ENCODE measurements around the gene PROZ.

The PROZ gene

DNA sequence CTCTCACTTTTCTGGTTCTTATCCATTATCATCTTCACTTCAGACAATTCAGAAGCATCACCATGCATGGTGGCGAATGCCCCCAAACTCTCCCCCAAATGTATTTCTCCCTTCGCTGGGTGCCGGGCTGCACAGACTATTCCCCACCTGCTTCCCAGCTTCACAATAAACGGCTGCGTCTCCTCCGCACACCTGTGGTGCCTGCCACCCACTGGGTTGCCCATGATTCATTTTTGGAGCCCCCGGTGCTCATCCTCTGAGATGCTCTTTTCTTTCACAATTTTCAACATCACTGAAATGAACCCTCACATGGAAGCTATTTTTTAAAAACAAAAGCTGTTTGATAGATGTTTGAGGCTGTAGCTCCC lies 38.6 kb upstream of the PROZ start:
- DNase-seq (ENCODE audit: low read depth, low spot score) = no peak

DNA sequence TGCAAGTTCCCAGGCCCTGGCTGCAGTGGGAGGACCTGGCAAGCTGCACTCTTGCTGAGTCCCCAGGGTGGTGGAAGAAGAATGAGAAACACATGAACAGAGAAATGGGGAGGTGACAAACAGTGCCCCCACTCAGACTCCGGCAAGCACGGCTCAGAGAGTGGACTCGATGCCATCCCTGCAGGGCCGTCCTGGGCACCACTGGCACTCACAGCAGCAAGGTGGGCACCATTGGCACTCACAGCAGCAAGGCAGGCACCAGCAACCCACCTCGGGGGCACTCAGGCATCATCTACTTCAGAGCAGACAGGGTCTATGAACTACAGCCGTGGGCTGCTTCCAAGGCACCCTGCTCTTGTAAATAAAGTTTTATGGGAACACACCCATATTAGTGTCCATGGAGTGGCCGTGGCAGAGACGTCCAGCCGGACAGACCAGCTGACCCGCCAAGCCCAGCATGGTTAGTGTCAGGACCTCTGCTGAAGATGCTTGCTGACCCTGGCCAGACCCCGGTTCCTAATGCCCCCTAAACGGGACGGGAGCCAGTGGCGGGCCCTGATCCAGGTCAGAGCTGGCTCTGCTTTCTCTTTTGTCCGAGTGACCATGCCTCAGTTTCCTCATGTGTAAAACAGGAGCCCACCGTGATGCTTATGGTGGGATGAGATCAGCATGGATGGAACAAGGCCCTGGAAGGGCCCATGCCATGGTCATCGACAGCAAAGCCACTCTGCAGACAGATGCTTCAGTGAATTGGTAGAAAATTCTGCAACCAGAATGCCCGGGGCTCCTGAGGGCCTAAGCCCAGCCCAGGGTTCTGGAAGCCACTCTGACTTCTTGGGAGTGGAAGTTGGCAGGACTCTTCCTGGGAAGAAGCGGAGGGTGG lies 37.9 kb upstream of the PROZ start:
- DNase-seq (ENCODE audit: low read depth, low spot score) = no peak

DNA sequence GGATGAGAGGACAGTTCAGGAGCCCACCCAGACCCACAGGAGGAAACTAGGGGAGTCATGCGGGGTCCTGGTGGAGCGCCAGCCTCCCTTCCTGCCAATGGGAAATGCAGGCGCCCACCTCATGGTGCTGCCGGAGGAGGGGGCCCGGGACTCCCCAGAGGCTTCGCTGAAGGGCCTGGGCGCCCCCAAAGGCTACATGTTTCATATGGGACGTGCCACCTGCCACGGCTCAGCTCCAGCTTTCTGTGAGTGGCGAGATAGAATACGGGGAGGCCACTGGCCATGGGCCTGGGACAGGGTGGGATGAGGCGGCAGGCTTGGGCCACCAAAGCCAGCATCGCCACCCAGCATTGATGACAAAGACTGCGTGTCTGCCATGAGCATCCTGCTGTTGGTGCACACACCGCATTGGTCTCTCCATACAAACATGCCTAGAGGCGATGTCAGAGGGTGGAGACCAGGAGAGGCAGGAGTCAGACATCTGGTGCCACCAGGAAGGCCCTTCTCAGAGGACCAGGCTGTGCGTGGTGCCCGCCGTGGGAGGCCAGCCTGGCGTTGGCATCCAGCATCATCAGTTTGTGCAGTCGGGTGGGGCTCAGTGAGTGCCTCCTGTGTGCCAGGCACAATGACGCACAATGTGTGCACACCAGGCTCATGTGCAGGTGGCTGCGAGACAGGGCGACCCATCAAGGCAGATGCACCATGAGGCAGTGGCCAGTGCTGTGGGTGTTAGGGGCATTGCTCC lies 37.1 kb upstream of the PROZ start:
- DNase-seq (ENCODE audit: low read depth, low spot score) = no peak

DNA sequence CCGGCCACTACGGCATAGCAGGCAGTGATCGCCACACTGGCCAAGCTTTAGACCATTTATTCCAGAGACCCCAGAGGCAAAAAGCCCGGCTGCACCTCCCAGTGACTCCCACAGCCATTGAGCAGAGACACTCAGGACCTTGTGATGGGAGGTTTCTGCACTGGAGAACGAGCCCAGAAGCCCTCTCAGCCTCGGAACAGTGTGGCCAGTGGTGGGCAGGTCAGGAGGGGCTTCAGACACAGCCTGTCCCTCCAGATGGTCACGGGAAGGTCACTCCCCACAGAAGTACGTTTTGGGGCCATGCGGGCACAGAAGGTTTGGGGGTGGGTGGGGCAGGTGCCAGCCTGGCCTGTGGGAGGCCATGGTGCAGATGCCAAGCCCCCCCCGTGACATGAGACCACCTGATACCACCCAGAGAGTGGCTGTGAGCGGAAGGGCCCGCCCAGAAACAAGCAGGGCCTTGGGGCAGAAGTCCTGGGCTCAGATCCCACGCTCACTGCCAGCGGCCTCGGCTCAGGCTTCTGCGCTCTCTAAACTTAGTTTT lies 36.4 kb upstream of the PROZ start:
- DNase-seq (ENCODE audit: low read depth, low spot score) = no peak

DNA sequence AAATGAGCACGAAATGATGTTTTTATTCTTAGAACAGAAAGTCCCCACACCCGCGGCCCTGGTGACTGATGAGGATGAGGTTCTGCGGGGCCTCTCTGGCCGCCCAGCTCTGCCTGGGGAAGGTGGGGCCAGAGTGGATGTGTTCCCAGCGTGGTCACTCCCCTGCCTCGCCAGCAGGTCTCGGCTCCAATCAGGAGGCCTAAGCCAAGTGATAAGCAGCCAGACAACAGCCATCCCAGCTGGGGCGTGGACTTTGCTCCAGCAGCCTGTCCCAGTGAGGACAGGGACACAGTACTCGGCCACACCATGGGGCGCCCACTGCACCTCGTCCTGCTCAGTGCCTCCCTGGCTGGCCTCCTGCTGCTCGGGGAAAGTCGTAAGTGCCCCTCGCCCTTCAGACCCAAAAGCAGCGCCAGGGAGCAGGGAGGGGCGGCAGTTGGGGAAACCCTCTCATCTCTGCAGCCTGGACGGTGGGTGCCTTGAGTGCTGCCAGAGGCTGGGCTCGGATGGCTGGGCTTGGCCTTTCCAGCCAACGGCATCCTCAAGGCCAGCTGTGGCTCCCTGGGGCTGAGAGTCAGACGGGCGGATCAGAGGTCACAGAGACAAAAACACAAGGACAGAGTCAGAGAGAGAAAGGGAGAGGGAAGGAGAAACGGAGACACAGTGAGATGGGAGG lies 35.8 kb upstream of the PROZ start, which contains the start of gene F10:
Gene F10, plus strand, starts transcription at position 250 of the 676 bp plus-strand sequence. Its CDS starts 57 bp downstream, at position 307.
- DNase-seq (ENCODE audit: low read depth, low spot score) = peak; percentile 29

DNA sequence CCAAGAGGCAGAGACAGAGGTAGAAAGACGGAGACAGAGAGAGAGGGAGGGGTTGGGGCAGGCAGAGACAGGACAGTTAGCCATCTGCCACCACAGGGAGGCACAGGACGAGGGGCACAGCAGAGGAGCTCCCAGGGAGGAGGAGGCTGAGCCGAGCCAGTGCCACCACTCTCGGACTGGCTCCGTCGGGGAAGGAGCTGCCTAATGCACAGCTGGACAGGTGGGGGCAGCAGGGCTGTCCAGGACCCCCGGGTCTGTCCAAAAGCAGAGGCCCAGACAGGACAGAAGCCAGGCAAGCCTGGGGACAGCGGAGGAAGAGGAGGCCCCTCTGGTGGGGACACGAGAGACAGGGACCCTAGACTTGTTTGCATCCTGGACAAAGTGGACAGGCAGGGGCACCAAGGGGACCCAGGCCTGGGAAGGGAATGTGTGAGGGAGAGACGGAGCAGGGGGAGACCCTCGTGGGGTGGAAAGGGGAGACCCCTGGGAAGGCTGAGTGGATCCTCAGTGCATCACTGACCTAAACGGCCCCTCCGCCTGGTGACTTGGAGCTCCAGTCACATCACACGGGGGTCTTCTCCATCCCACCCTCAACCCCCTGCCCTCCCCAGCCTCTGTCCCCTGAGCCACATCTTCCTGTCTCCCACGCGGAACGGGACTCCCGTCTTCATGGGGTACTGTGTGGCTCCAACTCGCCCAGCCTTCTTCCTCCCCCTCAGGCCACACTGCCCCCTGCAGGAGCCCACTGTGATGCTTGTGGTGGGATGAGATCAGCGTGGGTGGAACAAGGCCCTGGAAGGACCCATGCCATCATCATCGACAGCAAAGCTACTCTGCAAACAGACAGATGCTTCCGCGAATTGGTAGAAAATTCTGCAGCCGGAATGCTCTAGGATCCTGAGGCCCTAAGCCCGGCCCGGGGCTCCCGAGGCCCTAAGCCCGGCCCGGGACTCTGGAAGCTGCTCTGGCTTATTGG lies 34.9 kb upstream of the PROZ start:
- no peak for DNase-seq (ENCODE audit: low read depth, low spot score)

DNA sequence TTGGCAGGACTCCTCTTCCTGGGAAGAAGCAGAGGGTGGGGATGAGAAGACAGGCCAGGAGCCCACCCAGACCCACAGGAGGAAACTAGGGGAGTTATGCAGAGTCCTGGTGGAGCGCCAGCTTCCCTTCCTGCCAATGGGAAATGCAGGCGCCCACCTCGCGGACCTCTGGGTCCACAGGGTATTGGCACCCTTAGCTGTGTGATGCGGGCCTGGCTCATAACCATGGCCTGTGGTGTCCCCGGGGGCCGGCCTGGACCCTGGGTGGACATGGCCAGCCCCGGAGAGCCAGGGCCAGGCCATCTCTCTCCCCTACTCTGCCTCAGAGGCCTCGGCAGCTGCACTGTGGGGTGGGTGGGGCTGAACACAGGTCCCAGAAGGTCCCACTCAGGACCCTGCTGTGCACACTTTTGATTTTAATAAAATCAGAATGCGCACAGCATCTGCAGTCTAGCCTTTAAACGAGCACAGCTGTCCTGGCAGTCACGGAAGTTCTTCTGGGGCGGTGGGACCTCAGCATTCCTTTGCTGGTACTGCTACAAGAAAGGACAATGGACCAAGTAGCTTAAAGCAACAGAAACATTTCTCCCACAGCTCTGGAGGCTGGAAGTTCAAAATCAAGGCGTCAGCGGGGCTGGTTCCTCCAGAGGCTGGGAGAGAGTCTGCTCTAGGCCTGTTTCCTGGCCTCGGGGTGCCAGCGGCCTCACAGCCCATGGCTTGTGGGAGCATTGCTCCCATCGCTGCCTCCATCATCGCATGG lies 34.1 kb upstream of the PROZ start:
- no peak for DNase-seq (ENCODE audit: low read depth, low spot score)

DNA sequence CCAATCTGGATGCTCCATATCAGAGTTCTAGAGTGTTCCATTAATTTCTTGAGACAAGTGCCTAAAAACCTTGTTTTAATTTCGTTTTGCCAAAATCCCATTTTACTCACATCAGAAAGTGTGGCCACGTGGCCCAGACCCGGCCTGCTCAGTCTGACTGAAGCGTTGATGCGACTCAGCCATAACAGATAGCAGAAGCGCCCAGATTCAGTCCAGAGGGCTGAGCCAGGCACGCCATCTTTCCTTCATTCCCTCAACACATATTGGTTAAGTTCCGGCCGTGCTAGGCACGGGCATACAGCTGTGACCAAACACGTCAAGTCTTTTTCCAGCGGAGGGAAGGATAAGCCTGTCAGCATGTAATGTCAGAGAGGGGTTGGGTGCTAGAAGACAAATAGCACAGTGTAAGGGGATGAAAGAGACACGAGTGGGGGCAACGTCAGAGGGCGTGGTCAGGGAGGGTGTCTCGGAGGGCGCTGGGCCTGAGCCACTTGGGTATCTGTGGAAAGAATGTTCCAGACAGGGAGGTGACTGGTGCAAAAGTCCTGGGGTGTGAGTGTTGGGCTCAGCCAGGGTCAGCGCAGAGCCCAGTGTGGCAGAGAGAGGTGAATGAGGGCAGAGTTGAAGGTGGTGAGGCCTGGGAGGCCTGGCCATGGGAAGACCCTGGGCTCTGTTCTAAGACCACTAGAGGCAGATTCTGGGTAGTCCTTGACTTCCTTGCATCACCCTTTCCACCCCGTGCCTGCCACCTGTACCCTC lies 32.8 kb upstream of the PROZ start:
- DNase-seq (ENCODE audit: low read depth, low spot score) = no peak

DNA sequence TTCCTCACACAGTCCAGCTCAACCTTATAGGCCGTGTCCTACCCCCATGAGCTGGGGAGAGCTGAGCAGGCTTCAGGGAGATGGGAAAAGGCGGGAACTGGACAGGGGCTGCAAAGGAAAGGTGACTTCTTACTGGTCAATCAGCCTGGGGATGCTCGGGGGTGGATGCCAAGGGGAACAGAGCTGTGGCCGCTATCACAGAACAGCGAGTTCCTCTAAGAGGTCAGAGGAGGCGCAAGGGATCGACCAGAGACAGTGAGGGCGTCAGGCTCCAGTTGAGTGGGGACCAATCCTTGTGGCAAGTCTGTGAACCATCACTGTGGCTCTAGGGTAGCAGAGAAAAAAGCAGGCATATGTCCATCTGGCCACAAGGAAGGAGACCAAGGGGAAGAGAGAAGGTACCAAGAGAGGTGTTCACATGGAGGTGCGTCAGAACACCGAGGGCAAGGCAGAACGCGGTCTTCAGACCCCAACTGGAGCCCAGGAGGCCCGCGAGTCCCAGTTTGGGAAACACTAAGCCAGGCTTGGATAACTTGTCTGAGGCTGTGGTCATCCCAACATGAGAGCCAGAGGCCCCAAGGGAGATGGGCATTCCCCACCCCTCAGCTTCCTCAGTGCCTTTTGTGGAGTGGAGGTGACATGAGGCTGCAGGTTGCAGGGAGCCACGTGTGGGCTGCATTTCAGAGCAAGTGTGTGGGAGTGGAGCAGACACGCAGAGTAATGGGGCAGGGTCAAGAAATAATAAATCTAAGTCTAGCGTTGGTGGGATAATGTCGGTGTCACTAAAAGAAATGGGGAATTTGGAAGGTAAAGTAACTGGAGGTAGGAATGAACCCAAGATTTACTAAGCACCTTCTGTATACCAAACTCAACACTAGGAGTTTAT lies 31.9 kb upstream of the PROZ start:
- no peak for DNase-seq (ENCODE audit: low read depth, low spot score)

DNA sequence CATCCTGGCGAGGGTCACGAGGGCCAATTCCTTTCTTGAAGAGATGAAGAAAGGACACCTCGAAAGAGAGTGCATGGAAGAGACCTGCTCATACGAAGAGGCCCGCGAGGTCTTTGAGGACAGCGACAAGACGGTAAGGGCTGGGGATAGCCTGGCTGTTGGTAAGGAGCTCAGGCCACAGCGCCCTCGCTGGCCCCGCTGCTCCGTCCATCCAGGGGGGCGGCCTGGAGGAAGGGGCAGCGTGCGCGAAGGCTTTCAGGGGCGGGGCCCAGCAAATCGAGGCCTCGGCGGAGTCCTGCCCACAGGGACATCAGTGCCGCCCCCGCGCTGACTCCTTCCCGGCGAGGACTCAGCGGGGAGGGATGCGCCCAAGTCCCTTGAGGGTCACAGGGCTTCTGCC lies 29.0 kb upstream of the PROZ start:
- no peak for DNase-seq (ENCODE audit: low read depth, low spot score)

DNA sequence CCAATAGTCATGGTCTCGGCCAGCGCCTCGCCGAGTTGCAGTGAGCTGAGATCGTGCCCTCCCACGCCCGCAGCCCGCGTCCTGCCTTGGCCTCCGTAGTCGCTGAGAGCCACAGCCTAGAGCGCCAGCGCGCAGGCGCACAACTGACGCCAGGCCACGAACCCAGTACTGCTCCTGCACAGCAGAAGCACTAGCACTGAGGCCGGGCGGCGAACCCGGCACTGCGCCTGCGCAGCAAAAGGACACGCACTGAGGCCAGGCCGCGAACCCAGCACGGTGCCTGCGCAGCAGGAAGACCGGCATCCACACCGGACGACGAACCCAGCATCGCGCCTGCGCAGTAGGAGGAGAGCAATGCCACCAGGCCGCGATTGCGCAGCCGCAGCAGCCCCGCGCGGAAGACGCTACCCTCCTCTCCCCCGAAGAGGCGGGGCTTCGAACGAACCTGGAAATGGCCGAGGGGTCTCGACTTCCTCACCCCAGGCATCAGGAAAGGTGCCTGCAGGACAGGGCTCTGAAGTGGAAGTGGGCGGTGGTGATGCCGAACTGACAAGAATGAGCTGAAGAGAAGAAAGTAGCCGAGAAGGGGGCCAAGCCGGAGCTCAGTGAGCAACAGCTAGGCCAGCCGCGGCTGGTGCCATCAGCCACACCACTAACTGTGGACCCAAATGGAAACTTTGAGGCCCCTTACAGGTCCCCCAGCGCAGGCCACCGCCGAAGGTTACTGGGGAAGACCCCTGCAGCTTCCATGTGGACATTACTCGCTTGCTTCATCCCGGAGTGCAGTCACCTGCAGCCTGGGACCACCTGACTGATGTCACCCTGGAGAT lies 28.3 kb upstream of the PROZ start:
- no peak for DNase-seq (ENCODE audit: low read depth, low spot score)

DNA sequence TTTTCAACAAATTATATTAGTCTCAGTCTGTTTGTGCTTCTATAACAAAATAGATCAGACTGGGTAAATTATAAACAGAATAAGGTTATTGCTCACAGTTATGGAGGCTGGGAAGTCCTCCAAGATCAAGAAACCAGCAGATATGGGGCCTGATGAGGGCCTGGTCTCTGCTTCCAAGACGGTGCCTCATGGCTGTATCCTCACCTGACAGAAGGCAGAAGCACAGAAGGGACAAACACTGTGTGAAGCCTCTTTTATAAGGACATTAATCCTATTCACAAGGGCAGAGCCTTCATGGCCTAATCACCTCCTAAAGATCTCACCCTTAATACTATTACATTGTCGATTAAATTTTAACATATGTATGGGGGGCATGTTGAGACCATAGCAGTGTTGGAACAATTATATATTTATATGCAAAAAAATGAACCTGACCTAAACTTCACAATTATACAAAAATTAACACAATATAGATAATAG lies 23.1 kb upstream of the PROZ start:
- no peak for DNase-seq (ENCODE audit: low read depth, low spot score)

DNA sequence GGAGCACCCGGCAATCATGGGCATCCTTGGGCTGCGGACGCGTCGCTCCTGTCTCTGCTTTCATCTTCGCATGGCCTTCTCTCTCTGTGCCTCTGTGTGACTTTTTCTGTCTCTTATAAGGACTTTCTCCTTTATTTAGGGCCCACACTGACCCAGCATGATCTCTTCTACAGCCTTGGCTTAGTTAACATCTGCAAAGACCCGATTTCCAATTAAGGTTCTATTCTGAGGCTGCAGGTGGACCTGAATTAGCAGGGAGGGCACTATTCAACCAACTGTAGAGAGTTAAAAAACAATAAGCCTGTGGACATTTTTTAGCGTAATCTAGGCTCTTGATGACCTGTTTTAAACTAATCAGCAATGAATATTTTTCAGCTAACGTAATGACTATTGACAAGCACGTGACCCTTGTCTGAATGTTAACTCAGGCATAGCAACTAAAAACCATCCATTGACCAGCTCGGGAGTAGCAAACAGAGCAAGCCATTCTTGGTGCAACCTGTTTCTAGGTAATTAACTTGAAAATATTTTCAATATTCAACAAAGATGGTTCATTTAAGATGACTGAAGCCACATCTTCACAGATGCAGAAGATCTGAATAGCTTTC lies 20.7 kb upstream of the PROZ start:
- DNase-seq (ENCODE audit: low read depth, low spot score) = no peak

DNA sequence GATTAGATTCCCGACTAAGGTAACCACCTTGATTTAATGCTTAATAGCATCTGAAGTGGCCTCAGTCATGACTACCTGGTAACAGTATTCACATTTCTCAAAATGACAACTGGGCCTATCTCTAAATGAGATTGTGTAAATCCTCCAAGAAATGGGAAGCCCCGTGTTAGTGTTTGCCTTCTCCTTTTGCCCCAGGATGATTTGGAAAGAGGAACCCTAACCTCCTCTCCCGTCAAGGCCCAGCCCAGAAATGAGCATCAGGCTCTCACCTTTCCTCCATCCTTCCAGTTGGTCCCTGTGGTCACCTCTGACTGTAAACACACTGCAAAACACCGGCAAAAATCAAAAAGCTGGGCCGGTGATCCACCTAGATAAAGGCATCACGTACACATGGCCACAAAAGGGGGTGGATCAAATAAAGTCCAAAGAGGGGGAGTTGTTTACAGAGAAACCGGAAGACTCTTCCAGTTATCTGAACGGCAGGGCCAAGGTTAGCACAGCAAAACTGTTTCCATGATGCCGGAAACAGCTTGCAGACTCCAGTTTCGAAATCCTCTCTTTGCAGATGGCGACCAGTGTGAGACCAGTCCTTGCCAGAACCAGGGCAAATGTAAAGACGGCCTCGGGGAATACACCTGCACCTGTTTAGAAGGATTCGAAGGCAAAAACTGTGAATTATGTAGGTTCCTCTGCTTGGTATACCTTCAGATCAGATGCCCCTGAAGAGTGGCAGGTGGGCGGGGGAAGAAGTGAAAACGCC lies 19.5 kb upstream of the PROZ start:
- DNase-seq (ENCODE audit: low read depth, low spot score) = no peak

DNA sequence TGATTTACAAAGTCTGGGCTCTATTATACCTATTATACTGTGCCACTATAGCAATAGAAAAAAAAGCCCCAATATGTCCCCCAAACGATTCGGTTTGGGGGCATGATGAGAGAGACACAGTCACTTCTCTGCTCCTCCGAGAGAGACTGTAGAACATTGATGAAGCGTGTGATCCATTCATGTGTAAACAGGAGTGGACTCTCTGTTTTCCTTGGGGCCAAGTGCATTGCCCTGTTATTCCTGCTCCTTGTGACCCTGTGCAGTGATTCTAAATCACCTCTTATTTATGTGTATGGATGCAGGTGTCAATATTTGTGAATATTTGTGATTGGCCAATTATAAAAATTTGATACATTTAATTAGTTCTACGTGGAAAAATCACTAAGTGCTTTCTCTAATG lies 18.9 kb upstream of the PROZ start:
- DNase-seq (ENCODE audit: low read depth, low spot score) = no peak
